ENCODE measurements around the gene C22orf15. TPM values are rescaled to one million over a fixed set of nuclear protein-coding genes. Genes with fewer than 3 reads are reported as not detected.
A peak's percentile ranks its signal among the peaks of the same experiment; 100 is the strongest.

Gene C22orf15
- total RNA-seq, 2 experiments from 2014 or later, result 0.99 to 1.3 TPM

DNA sequence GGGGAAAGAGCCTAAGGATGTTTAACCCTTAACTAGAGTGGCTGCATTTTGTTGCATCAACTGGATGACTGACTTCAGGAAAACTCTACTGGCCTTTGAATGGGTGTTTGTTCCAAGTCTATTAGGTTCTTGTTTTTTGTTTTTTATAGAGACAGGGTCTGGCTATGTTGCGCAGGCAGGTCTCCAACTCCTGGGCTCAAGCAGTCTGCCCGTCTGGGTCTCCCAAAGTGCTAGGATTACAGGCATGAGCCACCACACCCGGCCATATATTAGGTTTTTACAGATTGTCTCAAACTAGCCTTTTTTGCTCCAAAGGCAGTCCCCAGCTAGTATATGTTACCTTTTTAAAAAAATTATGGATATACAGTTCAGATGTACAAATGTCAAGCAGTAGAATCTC is 25.1 kb downstream of the C22orf15 start:
- Mint-ChIP-seq H3K4me1 (peaks cover 56% of the 10 kb centered on the region), H3K9me3 (no peaks in the 10 kb centered on the region), H3K4me3 (peak overlapping the region; percentile 89), H3K27me3 (no peaks in the 10 kb centered on the region), H3K27ac (peak overlapping the region; percentile 97), H3K36me3 (ENCODE audit: low read depth) (peaks cover 15% of the 10 kb centered on the region)
- POLR2A ChIA-PET, result no interaction called here
- CTCF ChIA-PET, result interaction anchor here (2.4 kb wide), 1 partner anchor 13 kb away, joined by 5 read pairs; no protein-coding TSS in a partner anchor
- no peak for DNase-seq

DNA sequence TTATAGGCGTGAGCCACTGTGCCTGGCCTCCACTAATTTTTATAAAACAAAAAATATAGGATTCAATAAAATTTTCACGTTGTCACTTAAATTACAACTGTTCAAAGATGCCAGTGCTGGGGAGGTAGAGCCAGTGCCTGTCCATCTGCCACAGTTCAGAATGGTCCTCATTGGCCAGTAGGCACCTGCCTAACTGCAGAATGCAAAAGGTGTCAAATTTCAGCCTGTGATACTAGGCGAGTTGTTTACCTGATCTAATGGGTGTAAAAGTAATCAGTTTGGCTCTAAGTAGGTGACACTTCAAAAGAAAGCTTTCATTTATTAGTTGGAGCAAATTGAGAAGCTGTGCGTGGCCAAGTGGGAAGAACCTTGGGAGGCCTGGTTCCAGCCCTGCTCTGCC is 26.3 kb downstream of the C22orf15 start:
- Mint-ChIP-seq H3K4me1 (peaks cover 57% of the 10 kb centered on the region), H3K36me3 (ENCODE audit: low read depth) (peaks cover 20% of the 10 kb centered on the region), H3K27me3 (no peaks in the 10 kb centered on the region), H3K9me3 (no peaks in the 10 kb centered on the region), H3K27ac (peak overlapping the region; percentile 68), H3K4me3 (no peak overlapping the region)
- DNase-seq, result no peak
- ChIA-PET CTCF (interaction anchor here (0.6 to 2.4 kb wide), 2 partner anchors 14 to 18 kb away, joined by 5 to 6 read pairs; no protein-coding TSS in a partner anchor), POLR2A (no interaction called here)

DNA sequence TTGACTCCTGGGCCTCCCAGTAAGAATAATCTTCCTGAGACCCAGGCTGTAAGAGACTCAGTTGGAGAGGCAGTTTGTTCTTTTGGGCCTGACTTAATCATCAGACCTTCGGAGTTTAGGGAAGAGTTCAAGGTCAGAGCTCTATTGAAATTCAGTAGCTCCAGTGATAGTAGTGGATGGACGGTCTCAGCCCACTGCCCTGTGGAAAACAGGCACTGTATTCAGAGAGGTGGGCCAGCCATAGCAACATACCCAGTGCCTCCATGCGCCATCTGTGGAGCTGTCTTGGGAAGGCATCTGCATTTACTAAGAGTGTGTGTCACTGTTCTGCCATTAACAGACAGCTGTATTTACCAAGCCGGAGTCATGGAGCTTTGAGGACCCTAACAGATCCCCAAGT is 26.8 kb downstream of the C22orf15 start:
- Mint-ChIP-seq H3K9me3 (no peaks in the 10 kb centered on the region), H3K4me3 (no peak overlapping the region), H3K27ac (no peak overlapping the region), H3K36me3 (ENCODE audit: low read depth) (peaks cover 21% of the 10 kb centered on the region), H3K4me1 (peaks cover 52% of the 10 kb centered on the region), H3K27me3 (no peaks in the 10 kb centered on the region)
- ChIA-PET POLR2A (no interaction called here), CTCF (interaction anchor here (2.4 kb wide), 1 partner anchor 15 kb away, joined by 5 read pairs; no protein-coding TSS in a partner anchor)
- no peak for DNase-seq

GRCh38 chr22:23790819-23791737 is 28.3 kb downstream of the C22orf15 start:
- H3K4me1 Mint-ChIP-seq, result peaks cover 47% of the 10 kb centered on the region
- no peaks in the 10 kb centered on the region for H3K9me3 Mint-ChIP-seq
- no peak overlapping the region for H3K27ac Mint-ChIP-seq
- DNase-seq, result no peak
- peaks cover 27% of the 10 kb centered on the region for H3K36me3 Mint-ChIP-seq (ENCODE audit: low read depth)
- H3K4me3 Mint-ChIP-seq, result no peak overlapping the region
- ChIA-PET CTCF (no interaction called here), POLR2A (no interaction called here)
- no peaks in the 10 kb centered on the region for H3K27me3 Mint-ChIP-seq

DNA sequence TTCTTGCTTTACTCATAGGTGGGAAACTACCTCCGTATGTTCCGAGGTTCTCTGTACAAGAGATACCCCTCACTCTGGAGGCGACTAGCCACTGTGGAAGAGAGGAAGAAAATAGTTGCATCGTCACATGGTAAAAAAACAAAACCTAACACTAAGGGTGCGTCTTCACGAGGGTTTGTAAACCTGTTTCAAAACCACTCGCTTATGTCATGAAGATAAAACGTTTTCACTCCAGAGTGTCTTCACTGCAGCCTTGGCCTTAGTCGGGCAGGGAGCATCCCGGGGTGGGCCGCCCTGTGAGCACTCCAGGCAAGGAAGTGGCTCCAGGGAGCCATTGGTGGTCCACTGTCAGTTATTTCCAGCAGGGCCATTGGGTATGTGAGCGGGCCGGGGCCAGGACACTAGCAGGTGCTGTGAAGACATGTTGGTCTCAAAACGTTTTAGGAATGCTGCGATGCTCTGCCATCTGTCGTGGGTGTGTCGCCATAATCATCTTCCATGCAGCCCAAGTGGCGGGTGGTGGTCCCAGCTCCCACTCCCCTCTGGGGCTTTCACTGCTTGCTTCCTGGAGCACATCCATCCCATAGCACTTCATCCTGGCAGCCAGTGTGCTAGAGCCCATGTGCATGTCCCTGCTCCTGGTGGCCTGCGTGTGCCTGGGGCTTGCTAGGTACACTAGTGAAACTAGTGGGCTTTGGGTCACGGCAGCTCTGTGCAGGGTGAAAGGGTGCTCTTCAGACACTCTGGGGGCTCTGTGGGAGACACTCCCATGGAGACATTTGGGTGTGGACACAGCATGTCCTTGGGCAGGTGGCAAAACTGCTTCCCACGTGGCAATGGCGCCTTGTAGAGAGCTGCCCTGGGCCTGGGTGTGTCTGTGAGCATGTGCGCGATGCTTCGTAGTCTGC is 29.2 kb downstream of the C22orf15 start:
- POLR2A ChIA-PET, result no interaction called here
- H3K27me3 Mint-ChIP-seq, result no peaks in the 10 kb centered on the region
- H3K4me3 Mint-ChIP-seq, result no peak overlapping the region
- no peaks in the 10 kb centered on the region for H3K9me3 Mint-ChIP-seq
- H3K4me1 Mint-ChIP-seq, result peaks cover 41% of the 10 kb centered on the region
- peak overlapping the region; percentile 62 for H3K27ac Mint-ChIP-seq
- CTCF ChIA-PET, result interaction anchor here (1.2 kb wide), 1 partner anchor 10 kb away, joined by 3 read pairs; no protein-coding TSS in a partner anchor
- no peak for DNase-seq
- H3K36me3 Mint-ChIP-seq (ENCODE audit: low read depth), result peaks cover 31% of the 10 kb centered on the region

DNA sequence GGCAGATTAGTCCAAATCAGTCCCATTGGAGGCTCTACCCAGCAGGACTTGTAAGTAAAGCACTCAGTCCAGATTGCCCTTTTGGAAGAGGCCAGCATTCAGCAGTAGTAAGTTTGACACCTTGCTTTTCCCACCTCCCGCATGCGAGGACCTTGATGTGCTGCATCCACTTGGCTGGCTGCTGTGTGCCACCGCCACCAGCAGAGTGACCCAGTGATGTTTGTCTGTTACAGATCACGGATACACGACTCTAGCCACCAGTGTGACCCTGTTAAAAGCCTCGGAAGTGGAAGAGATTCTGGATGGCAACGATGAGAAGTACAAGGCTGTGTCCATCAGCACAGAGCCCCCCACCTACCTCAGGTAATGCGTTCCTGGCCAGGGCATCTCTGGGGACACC is 30.5 kb downstream of the C22orf15 start:
- DNase-seq, result no peak
- H3K4me3 Mint-ChIP-seq, result no peak overlapping the region
- H3K4me1 Mint-ChIP-seq, result peaks cover 32% of the 10 kb centered on the region
- H3K27me3 Mint-ChIP-seq, result no peaks in the 10 kb centered on the region
- POLR2A ChIA-PET, result no interaction called here
- H3K36me3 Mint-ChIP-seq (ENCODE audit: low read depth), result peaks cover 35% of the 10 kb centered on the region
- H3K27ac Mint-ChIP-seq, result peak overlapping the region; percentile 60
- CTCF ChIA-PET, result interaction anchor here (0.8 kb wide), 1 partner anchor 32 kb away, joined by 3 read pairs; no protein-coding TSS in a partner anchor
- no peaks in the 10 kb centered on the region for H3K9me3 Mint-ChIP-seq

DNA sequence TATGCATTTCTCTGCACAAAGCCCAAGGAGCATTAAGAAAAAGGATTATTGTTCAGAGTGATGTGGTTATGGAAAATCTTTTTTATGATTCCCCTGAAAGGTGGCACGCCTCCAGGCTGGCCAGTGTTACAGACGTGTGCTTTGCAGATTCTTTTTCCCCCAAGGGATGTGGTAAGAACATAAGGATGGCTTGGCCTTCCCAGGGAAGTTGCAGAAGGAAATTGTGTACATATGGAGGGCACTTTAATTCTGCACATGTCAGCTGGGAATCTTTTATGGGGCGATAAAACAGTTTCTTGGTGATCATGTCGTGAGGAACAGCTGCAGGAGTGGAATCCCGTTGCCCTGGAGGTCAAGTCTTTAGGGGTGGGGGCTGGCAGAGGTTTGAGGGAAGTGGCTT is 33.7 kb downstream of the C22orf15 start:
- CTCF ChIA-PET, result no interaction called here
- Mint-ChIP-seq H3K9me3 (no peaks in the 10 kb centered on the region), H3K27me3 (no peaks in the 10 kb centered on the region), H3K27ac (no peak overlapping the region), H3K36me3 (ENCODE audit: low read depth) (peaks cover 40% of the 10 kb centered on the region), H3K4me1 (peaks cover 15% of the 10 kb centered on the region), H3K4me3 (no peak overlapping the region)
- POLR2A ChIA-PET, result no interaction called here
- DNase-seq, result no peak

DNA sequence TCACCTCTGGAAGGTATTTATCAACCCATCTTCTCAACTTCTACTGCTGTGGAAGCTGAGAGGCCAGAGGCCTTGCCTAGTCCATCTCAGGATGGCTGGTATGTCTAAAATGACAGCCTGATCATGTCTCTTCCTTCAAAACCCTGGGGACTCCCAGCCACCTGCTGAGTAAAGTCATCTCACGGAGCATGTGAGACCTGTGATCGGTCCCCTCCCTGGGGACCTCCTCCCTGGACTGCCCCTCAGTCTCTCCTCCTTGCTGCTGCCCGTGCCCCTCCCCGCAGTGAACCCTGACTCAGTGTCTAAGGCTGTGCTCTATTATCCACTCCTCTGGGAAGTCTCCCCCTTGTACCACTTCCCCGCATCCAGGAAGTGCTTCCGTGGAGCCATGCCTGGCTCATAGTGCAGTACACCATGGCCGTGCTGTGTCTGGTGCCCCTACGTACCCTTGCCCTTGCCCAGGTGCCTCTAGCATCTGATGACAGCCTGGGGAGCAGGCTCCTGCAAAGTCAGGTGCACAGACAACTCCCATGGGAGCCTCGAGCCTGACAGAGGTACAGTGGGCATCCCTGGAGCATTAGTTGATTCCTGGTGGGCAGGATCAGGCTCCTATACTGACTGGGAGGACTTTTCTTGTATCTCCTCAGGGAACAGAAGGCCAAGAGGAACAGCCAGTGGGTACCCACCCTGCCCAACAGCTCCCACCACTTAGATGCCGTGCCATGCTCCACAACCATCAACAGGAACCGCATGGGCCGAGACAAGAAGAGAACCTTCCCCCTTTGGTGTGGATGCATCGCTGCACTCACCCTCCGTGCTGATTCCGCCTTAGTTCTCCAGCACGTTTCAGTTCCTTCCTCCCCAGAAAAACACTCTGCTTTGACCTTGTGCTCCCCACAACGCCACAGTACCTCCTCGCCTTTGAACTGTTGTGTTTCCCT is 37.8 kb downstream of the C22orf15 start:
- no peak overlapping the region for H3K4me3 Mint-ChIP-seq
- ChIA-PET CTCF (no interaction called here), POLR2A (no interaction called here)
- no peak for DNase-seq
- peaks cover 40% of the 10 kb centered on the region for H3K36me3 Mint-ChIP-seq (ENCODE audit: low read depth)
- H3K4me1 Mint-ChIP-seq, result no peaks in the 10 kb centered on the region
- no peaks in the 10 kb centered on the region for H3K9me3 Mint-ChIP-seq
- H3K27me3 Mint-ChIP-seq, result no peaks in the 10 kb centered on the region
- no peak overlapping the region for H3K27ac Mint-ChIP-seq

- no peaks in the 10 kb centered on the region for H3K4me1 Mint-ChIP-seq
- no peak overlapping the region for H3K27ac Mint-ChIP-seq
- peaks cover 47% of the 10 kb centered on the region for H3K36me3 Mint-ChIP-seq (ENCODE audit: low read depth)
- H3K4me3 Mint-ChIP-seq, result no peak overlapping the region
- DNase-seq, result no peak
- CTCF ChIA-PET, result interaction anchor here (1.5 kb wide), 1 partner anchor 9 kb away, joined by 3 read pairs; no protein-coding TSS in a partner anchor
- H3K9me3 Mint-ChIP-seq, result no peaks in the 10 kb centered on the region
- POLR2A ChIA-PET, result no interaction called here
- H3K27me3 Mint-ChIP-seq, result no peaks in the 10 kb centered on the region
Measured at GRCh38 chr22:23801238-23801821, 38.5 kb downstream of the C22orf15 start.

DNA sequence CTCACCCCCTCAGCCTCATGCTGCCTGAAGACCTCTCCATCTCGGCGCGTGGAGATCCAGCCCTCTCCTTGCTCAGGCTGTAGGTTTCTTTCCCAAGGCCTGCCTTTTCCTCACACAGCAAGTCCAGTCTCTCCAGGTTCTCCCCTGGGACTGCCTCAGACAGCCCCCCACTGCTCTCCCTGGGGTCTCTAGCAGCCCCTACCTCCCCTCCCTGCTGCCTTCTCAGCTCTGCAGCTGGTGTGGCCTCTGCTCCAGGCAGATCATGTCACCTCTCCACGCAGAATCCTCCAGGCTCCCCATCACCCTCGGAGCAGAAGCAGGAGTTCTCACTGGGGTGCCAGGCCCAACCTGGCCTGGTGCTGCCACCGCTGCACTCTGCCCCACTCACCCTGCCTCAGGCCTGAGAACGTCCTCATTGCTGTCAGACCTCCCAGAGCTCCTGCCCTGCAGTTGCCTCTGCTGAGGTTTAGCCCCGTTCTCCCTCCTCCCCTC is 39.1 kb downstream of the C22orf15 start:
- no peaks in the 10 kb centered on the region for H3K9me3 Mint-ChIP-seq
- ChIA-PET CTCF (interaction anchor here (1.5 kb wide), 1 partner anchor 10 kb away, joined by 3 read pairs; no protein-coding TSS in a partner anchor), POLR2A (no interaction called here)
- no peaks in the 10 kb centered on the region for H3K27me3 Mint-ChIP-seq
- DNase-seq, result no peak
- no peak overlapping the region for H3K4me3 Mint-ChIP-seq
- no peak overlapping the region for H3K27ac Mint-ChIP-seq
- H3K4me1 Mint-ChIP-seq, result no peaks in the 10 kb centered on the region
- H3K36me3 Mint-ChIP-seq (ENCODE audit: low read depth), result peaks cover 45% of the 10 kb centered on the region

GRCh38 chr22:23803001-23803819 is 40.4 kb downstream of the C22orf15 start:
- H3K9me3 Mint-ChIP-seq, result no peaks in the 10 kb centered on the region
- ChIA-PET CTCF (interaction anchor here (1.2 to 1.5 kb wide), 2 partner anchors 11 to 31 kb away, joined by 3 read pairs; no protein-coding TSS in a partner anchor), POLR2A (no interaction called here)
- no peak for DNase-seq
- H3K27me3 Mint-ChIP-seq, result no peaks in the 10 kb centered on the region
- peaks cover 45% of the 10 kb centered on the region for H3K36me3 Mint-ChIP-seq (ENCODE audit: low read depth)
- H3K27ac Mint-ChIP-seq, result no peak overlapping the region
- H3K4me1 Mint-ChIP-seq, result peaks cover 1% of the 10 kb centered on the region
- no peak overlapping the region for H3K4me3 Mint-ChIP-seq
